ENCODE data around the gene CYTH3. TPM values are rescaled to one million over a fixed set of nuclear protein-coding genes. Genes with fewer than 3 reads are reported as not detected.

Gene CYTH3
- total RNA-seq, 1 donor from 2014 or later: 15.6 TPM

GRCh38 chr7:6273917-6274630, 1.6 kb upstream of the CYTH3 start:
- TF ChIP-seq CTCF (conservative IDR thresholded peaks at IDR 0.05; ENCODE audit: low read depth, low read length): no peak
- no peak overlapping the region for H3K4me3 ChIP-seq (ENCODE audit: low read depth, low read length)
- DNase-seq (ENCODE audit: low read depth): no peak

GRCh38 chr7:6273380-6273837, 985 bp upstream of the CYTH3 start:
- DNase-seq (ENCODE audit: low read depth): no peak
- TF ChIP-seq CTCF (conservative IDR thresholded peaks at IDR 0.05; ENCODE audit: low read depth, low read length): no peak
- H3K4me3 ChIP-seq (ENCODE audit: low read depth, low read length): no peak overlapping the region

- peak overlapping the region; percentile 69 for H3K4me3 ChIP-seq (ENCODE audit: low read depth, low read length)
- DNase-seq (ENCODE audit: low read depth): no peak
- TF ChIP-seq CTCF (conservative IDR thresholded peaks at IDR 0.05; ENCODE audit: low read depth, low read length): no peak
Measured at GRCh38 chr7:6271694-6272440, 557 bp downstream of the CYTH3 start.

GRCh38 chr7:6271060-6271658, 1.3 kb downstream of the CYTH3 start:
- H3K4me3 ChIP-seq (ENCODE audit: low read depth, low read length): peak overlapping the region; percentile 69
- DNase-seq (ENCODE audit: low read depth): peak; percentile 23
- TF ChIP-seq CTCF (conservative IDR thresholded peaks at IDR 0.05; ENCODE audit: low read depth, low read length): peak; percentile 57

GRCh38 chr7:6269527-6269926, 2.9 kb downstream of the CYTH3 start:
- no peak for TF ChIP-seq CTCF (conservative IDR thresholded peaks at IDR 0.05; ENCODE audit: low read depth, low read length)
- no peak overlapping the region for H3K4me3 ChIP-seq (ENCODE audit: low read depth, low read length)
- DNase-seq (ENCODE audit: low read depth): no peak

GRCh38 chr7:6268907-6269306, 3.5 kb downstream of the CYTH3 start:
- TF ChIP-seq CTCF (conservative IDR thresholded peaks at IDR 0.05; ENCODE audit: low read depth, low read length): no peak
- no peak for DNase-seq (ENCODE audit: low read depth)
- no peak overlapping the region for H3K4me3 ChIP-seq (ENCODE audit: low read depth, low read length)
